NCI-H460 (cell line): ENCODE data around the gene SLA2. TPM values are rescaled to one million over a fixed set of nuclear protein-coding genes. Genes with fewer than 3 reads are reported as not detected.
"Not testable (repeated sequence)": the region's sequence is repeated elsewhere in the genome, so short reads cannot be mapped to it uniquely, and the experiment has no call there.

Experiments used
- DNase-seq: peaks from one replicate; pipeline ENCODE4 v3.0.0-alpha.2; 2016; ENCODE audit warnings: low read depth; ENCODE audit errors: extremely low read depth
- total RNA-seq: library from RNA; depleted of rRNA; stranded (reverse); fragments of >200 nt; shearing (Covaris generic); gene quantifications from 2 replicates; pipeline ENCODE4 v1.2.3, GENCODE V29; 2014

SLA2 gene
- total RNA-seq, 1 experiment from 2014 or later, result 0.05 TPM

- no peak for DNase-seq
Measured at GRCh38 chr20:36582322-36582721, 63.7 kb downstream of the SLA2 start.

GRCh38 chr20:36579996-36580545 lies 65.9 kb downstream of the SLA2 start:
- DNase-seq, result no peak

GRCh38 chr20:36578356-36579041 lies 67.5 kb downstream of the SLA2 start:
- DNase-seq, result no peak

GRCh38 chr20:36576081-36576445 lies 69.9 kb downstream of the SLA2 start:
- DNase-seq, result no peak

- no peak for DNase-seq
Measured at GRCh38 chr20:36574366-36575135, 71.4 kb downstream of the SLA2 start.

- no peak for DNase-seq
Measured at GRCh38 chr20:36573798-36574365, 72.1 kb downstream of the SLA2 start.

- DNase-seq, result peak; percentile 25
Measured at GRCh38 chr20:36573103-36573797, 72.7 kb downstream of the SLA2 start, which contains the start of gene TGIF2. Gene TGIF2 (plus strand): TSS chr20:36573597. CDS start chr20:36578775, 5,178 bp downstream.

GRCh38 chr20:36572701-36573102 lies 73.3 kb downstream of the SLA2 start:
- DNase-seq, result no peak

- no peak for DNase-seq
Measured at GRCh38 chr20:36571564-36572504, 74.2 kb downstream of the SLA2 start.

- no peak for DNase-seq
Measured at GRCh38 chr20:36569847-36570429, 76.1 kb downstream of the SLA2 start.

GRCh38 chr20:36565520-36565919 lies 80.5 kb downstream of the SLA2 start:
- DNase-seq, result no peak

GRCh38 chr20:36564726-36565121 lies 81.3 kb downstream of the SLA2 start:
- not testable (repeated sequence) for DNase-seq

- DNase-seq, result not testable (repeated sequence)
Measured at GRCh38 chr20:36564078-36564725, 81.8 kb downstream of the SLA2 start.

- DNase-seq, result no peak
Measured at GRCh38 chr20:36563374-36563773, 82.6 kb downstream of the SLA2 start.

GRCh38 chr20:36562724-36563123 lies 83.3 kb downstream of the SLA2 start:
- no peak for DNase-seq
